ENCODE data around the gene TRAIP.

TRAIP gene

GRCh38 chr3:49799105-49799504 is 57.3 kb downstream of the TRAIP start:
- no peak overlapping the region for H3K27ac ChIP-seq (ENCODE audit: low read depth, low read length, poor library complexity, severe bottlenecking)
- no peak overlapping the region for H3K4me2 ChIP-seq (ENCODE audit: low read length)
- no peak overlapping the region for H3K4me3 ChIP-seq (ENCODE audit: low read depth, low read length, poor library complexity, severe bottlenecking)

GRCh38 chr3:49794926-49795905 is 61.1 kb downstream of the TRAIP start:
- no peaks in the 10 kb centered on the region for H3K36me3 ChIP-seq (ENCODE audit: insufficient read depth, low read length)
- no peaks in the 10 kb centered on the region for H4K20me1 ChIP-seq (ENCODE audit: insufficient read depth, low read length)
- no peaks in the 10 kb centered on the region for H3K9me3 ChIP-seq (ENCODE audit: low read length)
- no peaks in the 10 kb centered on the region for H3K9me2 ChIP-seq (ENCODE audit: low read depth, low read length)
- H3K9ac ChIP-seq (ENCODE audit: low read length): no peak overlapping the region
- H3K4me2 ChIP-seq (ENCODE audit: low read length): no peak overlapping the region
- no peak overlapping the region for H3K27ac ChIP-seq (ENCODE audit: low read depth, low read length, poor library complexity, severe bottlenecking)
- no peaks in the 10 kb centered on the region for H3K4me1 ChIP-seq (ENCODE audit: insufficient read depth, low read length, severe bottlenecking)
- no peaks in the 10 kb centered on the region for H3F3A ChIP-seq (ENCODE audit: insufficient read depth, low read length)
- H3K4me3 ChIP-seq (ENCODE audit: low read depth, low read length, poor library complexity, severe bottlenecking): no peak overlapping the region
- no peaks in the 10 kb centered on the region for H3K79me2 ChIP-seq (ENCODE audit: insufficient read depth, low read length)
- no peak overlapping the region for H2AFZ ChIP-seq (ENCODE audit: low read length)
- TF ChIP-seq, protein P1, sequence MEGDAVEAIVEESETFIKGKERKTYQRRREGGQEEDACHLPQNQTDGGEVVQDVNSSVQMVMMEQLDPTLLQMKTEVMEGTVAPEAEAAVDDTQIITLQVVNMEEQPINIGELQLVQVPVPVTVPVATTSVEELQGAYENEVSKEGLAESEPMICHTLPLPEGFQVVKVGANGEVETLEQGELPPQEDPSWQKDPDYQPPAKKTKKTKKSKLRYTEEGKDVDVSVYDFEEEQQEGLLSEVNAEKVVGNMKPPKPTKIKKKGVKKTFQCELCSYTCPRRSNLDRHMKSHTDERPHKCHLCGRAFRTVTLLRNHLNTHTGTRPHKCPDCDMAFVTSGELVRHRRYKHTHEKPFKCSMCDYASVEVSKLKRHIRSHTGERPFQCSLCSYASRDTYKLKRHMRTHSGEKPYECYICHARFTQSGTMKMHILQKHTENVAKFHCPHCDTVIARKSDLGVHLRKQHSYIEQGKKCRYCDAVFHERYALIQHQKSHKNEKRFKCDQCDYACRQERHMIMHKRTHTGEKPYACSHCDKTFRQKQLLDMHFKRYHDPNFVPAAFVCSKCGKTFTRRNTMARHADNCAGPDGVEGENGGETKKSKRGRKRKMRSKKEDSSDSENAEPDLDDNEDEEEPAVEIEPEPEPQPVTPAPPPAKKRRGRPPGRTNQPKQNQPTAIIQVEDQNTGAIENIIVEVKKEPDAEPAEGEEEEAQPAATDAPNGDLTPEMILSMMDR (IDR thresholded peaks at IDR 0.05; ENCODE audit: low read length): no peak
- TF ChIP-seq EZH2 (IDR thresholded peaks at IDR 0.05; ENCODE audit: borderline replicate concordance, low read length): no peak
- H3K27me3 ChIP-seq (ENCODE audit: insufficient read depth, low read length): no peaks in the 10 kb centered on the region; the same call in 1 of the 2 replicates

More at GRCh38 chr3:49799105-49799504, 57.3 kb downstream of the TRAIP start:
- no peaks in the 10 kb centered on the region for H3K36me3 ChIP-seq (ENCODE audit: insufficient read depth, low read length)
- H3F3A ChIP-seq (ENCODE audit: insufficient read depth, low read length): no peaks in the 10 kb centered on the region
- no peaks in the 10 kb centered on the region for H3K9me3 ChIP-seq (ENCODE audit: low read length)
- H2AFZ ChIP-seq (ENCODE audit: low read length): no peak overlapping the region
- no peaks in the 10 kb centered on the region for H3K9me2 ChIP-seq (ENCODE audit: low read depth, low read length)
- H3K27me3 ChIP-seq (ENCODE audit: insufficient read depth, low read length): no peaks in the 10 kb centered on the region; the same call in 1 of the 2 replicates
- H3K9ac ChIP-seq (ENCODE audit: low read length): no peak overlapping the region
- H3K79me2 ChIP-seq (ENCODE audit: insufficient read depth, low read length): no peaks in the 10 kb centered on the region
- peaks cover 12% of the 10 kb centered on the region for H3K4me1 ChIP-seq (ENCODE audit: insufficient read depth, low read length, severe bottlenecking)
- TF ChIP-seq, protein P1 (IDR thresholded peaks at IDR 0.05; ENCODE audit: low read length): no peak
- TF ChIP-seq EZH2 (IDR thresholded peaks at IDR 0.05; ENCODE audit: borderline replicate concordance, low read length): no peak
- H4K20me1 ChIP-seq (ENCODE audit: insufficient read depth, low read length): no peaks in the 10 kb centered on the region

DNA sequence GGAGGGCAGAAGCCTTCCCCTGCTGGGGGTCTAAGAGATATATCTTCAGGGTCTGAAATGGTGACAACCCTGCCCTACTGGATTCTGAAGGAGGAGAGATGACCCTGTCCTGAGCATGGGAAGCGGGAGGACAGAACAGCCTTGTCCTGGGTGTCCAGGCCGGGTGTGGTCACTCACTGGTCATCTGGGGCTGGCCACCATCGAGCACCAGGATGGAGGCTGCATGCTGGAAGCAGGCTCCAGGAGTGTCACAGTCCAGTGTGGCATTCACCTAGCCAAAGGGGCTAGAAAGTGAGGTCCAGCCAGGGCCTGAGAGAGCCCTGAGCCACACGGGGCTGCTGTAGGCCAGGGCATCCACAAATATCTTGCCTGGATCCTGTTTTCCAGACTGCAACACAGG is 61.9 kb downstream of the TRAIP start:
- no peak overlapping the region for H3K4me2 ChIP-seq (ENCODE audit: low read length)
- H3K4me1 ChIP-seq (ENCODE audit: insufficient read depth, low read length, severe bottlenecking): peaks cover 6% of the 10 kb centered on the region
- H4K20me1 ChIP-seq (ENCODE audit: insufficient read depth, low read length): no peaks in the 10 kb centered on the region
- TF ChIP-seq, protein P1 (IDR thresholded peaks at IDR 0.05; ENCODE audit: low read length): no peak
- no peak for TF ChIP-seq EZH2 (IDR thresholded peaks at IDR 0.05; ENCODE audit: borderline replicate concordance, low read length)
- no peaks in the 10 kb centered on the region for H3K9me3 ChIP-seq (ENCODE audit: low read length)
- H3K9me2 ChIP-seq (ENCODE audit: low read depth, low read length): no peaks in the 10 kb centered on the region
- no peak overlapping the region for H2AFZ ChIP-seq (ENCODE audit: low read length)
- H3K9ac ChIP-seq (ENCODE audit: low read length): no peak overlapping the region
- H3K79me2 ChIP-seq (ENCODE audit: insufficient read depth, low read length): no peaks in the 10 kb centered on the region
- H3K4me3 ChIP-seq (ENCODE audit: low read depth, low read length, poor library complexity, severe bottlenecking): no peak overlapping the region
- H3K27me3 ChIP-seq (ENCODE audit: insufficient read depth, low read length): no peaks in the 10 kb centered on the region; the same call in 1 of the 2 replicates
- no peaks in the 10 kb centered on the region for H3F3A ChIP-seq (ENCODE audit: insufficient read depth, low read length)
- no peaks in the 10 kb centered on the region for H3K36me3 ChIP-seq (ENCODE audit: insufficient read depth, low read length)
- no peak overlapping the region for H3K27ac ChIP-seq (ENCODE audit: low read depth, low read length, poor library complexity, severe bottlenecking)

Measured in OCI-LY1 (cell line).